Memory B cell (primary cell): ENCODE data around the gene CD53.
"Not testable (repeated sequence)": the region's sequence is repeated elsewhere in the genome, so short reads cannot be mapped to it uniquely, and the experiment has no call there.

Experiments used
- ATAC-seq: fragments of 150-1000 bp; cut with Tn5 transposase; 2 replicates; pipeline ENCODE4 v1.10.0; 2021; ENCODE audit warnings: low read depth, mild to moderate bottlenecking, moderate library complexity
- DNase-seq, 2 donors: peaks; one replicate each; pipeline ENCODE4 v3.0.0; 2022; ENCODE audit warnings: low spot score in 2 of 2
- H3K27ac Mint-ChIP-seq: one replicate; pipeline ENCODE4 v1.8.0; 2022; ENCODE audit warnings: mild to moderate bottlenecking, moderate library complexity, mixed read lengths
- H3K27me3 Mint-ChIP-seq: one replicate; pipeline ENCODE4 v1.8.0; 2022; ENCODE audit warnings: mixed read lengths
- H3K36me3 Mint-ChIP-seq: one replicate; pipeline ENCODE4 v1.8.0; 2022; ENCODE audit warnings: mild to moderate bottlenecking, mixed read lengths
- H3K4me1 Mint-ChIP-seq: one replicate; pipeline ENCODE4 v1.8.0; 2022; ENCODE audit warnings: mixed read lengths
- H3K4me3 Mint-ChIP-seq: one replicate; pipeline ENCODE4 v1.8.0; 2022; ENCODE audit warnings: mild to moderate bottlenecking, moderate library complexity, mixed read lengths
- H3K9me3 Mint-ChIP-seq: one replicate; pipeline ENCODE4 v1.8.0; 2022; ENCODE audit warnings: mixed read lengths

The CD53 gene

DNA sequence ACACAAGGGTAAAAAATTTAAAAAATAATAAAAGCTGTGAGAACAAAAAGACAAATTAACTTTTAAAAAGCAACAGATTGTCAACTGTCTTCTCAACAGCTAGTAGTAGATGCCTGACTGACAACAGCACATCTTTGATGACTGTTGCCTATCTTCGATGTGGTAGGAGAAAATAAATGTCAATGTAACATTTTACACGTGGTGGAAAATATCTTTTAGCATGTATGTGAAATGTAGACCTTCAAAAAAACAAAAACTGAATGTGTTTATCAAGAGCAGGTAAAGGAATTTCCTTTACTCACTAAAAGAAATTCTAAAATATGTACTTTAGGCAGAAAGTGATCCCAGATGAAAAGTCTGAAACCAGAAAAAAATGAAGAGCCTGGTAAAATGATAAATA lies 42.9 kb downstream of the CD53 start:
- H3K36me3 Mint-ChIP-seq = peaks cover 2% of the 10 kb centered on the region
- peaks cover 2% of the 10 kb centered on the region for H3K9me3 Mint-ChIP-seq
- DNase-seq (no peak), ATAC-seq (no peak)
- no peak overlapping the region for H3K27ac Mint-ChIP-seq
- H3K4me3 Mint-ChIP-seq = no peak overlapping the region
- H3K27me3 Mint-ChIP-seq = peaks cover 1% of the 10 kb centered on the region
- no peaks in the 10 kb centered on the region for H3K4me1 Mint-ChIP-seq

GRCh38 chr1:110916274-110916668 lies 43.3 kb downstream of the CD53 start:
- Mint-ChIP-seq H3K4me1 (no peaks in the 10 kb centered on the region), H3K9me3 (peaks cover 2% of the 10 kb centered on the region), H3K27me3 (peaks cover 1% of the 10 kb centered on the region), H3K36me3 (peaks cover 2% of the 10 kb centered on the region), H3K4me3 (no peak overlapping the region), H3K27ac (no peak overlapping the region)
- no peak for ATAC-seq
- DNase-seq = no peak

- H3K4me1 Mint-ChIP-seq = no peaks in the 10 kb centered on the region
- ATAC-seq = no peak
- no peak overlapping the region for H3K4me3 Mint-ChIP-seq
- H3K27ac Mint-ChIP-seq = no peak overlapping the region
- peaks cover 2% of the 10 kb centered on the region for H3K9me3 Mint-ChIP-seq
- peaks cover 1% of the 10 kb centered on the region for H3K27me3 Mint-ChIP-seq
- no peak for DNase-seq
- H3K36me3 Mint-ChIP-seq = peaks cover 4% of the 10 kb centered on the region
Measured at GRCh38 chr1:110916669-110917306, 43.8 kb downstream of the CD53 start.

GRCh38 chr1:110918016-110918415 lies 45.1 kb downstream of the CD53 start:
- peaks cover 1% of the 10 kb centered on the region for H3K27me3 Mint-ChIP-seq
- no peaks in the 10 kb centered on the region for H3K4me1 Mint-ChIP-seq
- H3K27ac Mint-ChIP-seq = no peak overlapping the region
- ATAC-seq = no peak
- peaks cover 3% of the 10 kb centered on the region for H3K9me3 Mint-ChIP-seq
- no peak overlapping the region for H3K4me3 Mint-ChIP-seq
- no peak for DNase-seq
- peaks cover 7% of the 10 kb centered on the region for H3K36me3 Mint-ChIP-seq

DNA sequence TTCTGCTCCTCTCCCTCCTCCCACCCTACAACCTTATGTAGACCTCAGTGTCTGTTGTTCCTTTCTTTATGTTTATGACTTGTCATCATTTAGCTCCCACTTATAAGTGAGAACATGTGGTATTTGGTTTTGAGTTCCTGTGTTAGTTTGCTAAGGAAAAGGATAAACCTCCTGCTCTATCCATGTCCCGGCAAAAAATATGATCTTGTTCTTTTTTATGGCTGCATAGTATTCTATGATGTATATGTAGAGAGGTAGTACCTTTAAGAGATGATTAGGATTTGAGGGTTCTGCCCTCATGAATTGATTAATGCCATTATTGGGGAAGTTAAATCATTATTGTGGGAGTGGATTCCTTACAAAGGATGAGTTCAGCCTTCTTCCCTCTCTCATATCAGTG lies 49.0 kb downstream of the CD53 start:
- DNase-seq (no peak), ATAC-seq (no peak)
- Mint-ChIP-seq H3K27ac (no peak overlapping the region), H3K36me3 (peaks cover 7% of the 10 kb centered on the region), H3K4me3 (no peak overlapping the region), H3K27me3 (peaks cover 1% of the 10 kb centered on the region), H3K9me3 (peaks cover 5% of the 10 kb centered on the region), H3K4me1 (no peaks in the 10 kb centered on the region)

- Mint-ChIP-seq H3K4me3 (no peak overlapping the region), H3K27ac (no peak overlapping the region), H3K27me3 (no peaks in the 10 kb centered on the region), H3K9me3 (peaks cover 9% of the 10 kb centered on the region), H3K4me1 (peaks cover 4% of the 10 kb centered on the region), H3K36me3 (peaks cover 14% of the 10 kb centered on the region)
- no peak for DNase-seq
- no peak for ATAC-seq
Measured at GRCh38 chr1:110927484-110928075, 54.6 kb downstream of the CD53 start.

DNA sequence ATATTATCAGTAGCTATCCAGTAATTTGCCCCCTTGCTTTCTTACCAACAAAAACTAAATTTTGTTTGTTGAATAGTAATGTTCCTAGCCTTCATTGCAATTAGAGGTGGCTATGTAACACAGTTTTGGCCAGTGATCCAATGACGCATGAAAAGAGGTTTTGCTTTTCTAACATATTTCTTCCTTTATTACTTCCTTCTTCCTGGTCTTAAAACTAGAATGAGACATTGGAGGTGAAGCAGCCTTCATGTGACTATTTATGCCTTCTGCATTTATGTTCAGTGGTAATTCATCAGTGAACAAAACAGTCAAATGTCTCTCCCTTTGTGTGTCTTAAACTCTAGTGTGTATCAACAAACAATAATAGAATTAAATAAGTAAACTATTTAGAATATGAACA lies 55.2 kb downstream of the CD53 start:
- H3K27ac Mint-ChIP-seq = peak overlapping the region; percentile 16
- H3K9me3 Mint-ChIP-seq = peaks cover 11% of the 10 kb centered on the region
- no peaks in the 10 kb centered on the region for H3K27me3 Mint-ChIP-seq
- no peak for DNase-seq
- no peak overlapping the region for H3K4me3 Mint-ChIP-seq
- no peak for ATAC-seq
- peaks cover 14% of the 10 kb centered on the region for H3K36me3 Mint-ChIP-seq
- H3K4me1 Mint-ChIP-seq = peaks cover 4% of the 10 kb centered on the region

DNA sequence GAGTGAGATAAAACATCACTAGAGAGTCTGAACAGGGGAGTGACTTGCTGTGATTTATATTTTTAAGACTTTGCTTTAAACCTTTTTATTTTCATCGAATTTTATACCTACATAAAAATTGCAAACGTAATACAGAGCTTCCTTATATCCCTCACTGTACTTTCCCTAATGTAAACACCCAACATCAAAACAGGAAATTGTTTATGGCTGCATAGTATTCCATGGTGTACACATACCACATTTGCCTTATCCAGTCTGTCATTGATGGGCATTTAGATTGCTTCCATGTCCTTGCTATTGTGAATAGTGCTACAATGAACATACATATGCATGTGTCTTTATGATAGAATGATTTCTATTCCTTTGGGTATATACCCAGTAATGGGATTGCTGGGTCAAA lies 56.0 kb downstream of the CD53 start:
- Mint-ChIP-seq H3K9me3 (peaks cover 9% of the 10 kb centered on the region), H3K4me1 (peaks cover 4% of the 10 kb centered on the region)

GRCh38 chr1:110931097-110931496 lies 58.1 kb downstream of the CD53 start:
- H3K27me3 Mint-ChIP-seq, H3K4me3 Mint-ChIP-seq, ATAC-seq, H3K4me1 Mint-ChIP-seq, DNase-seq, H3K27ac Mint-ChIP-seq: not testable (repeated sequence)
- Mint-ChIP-seq H3K9me3 (peaks cover 14% of the 10 kb centered on the region), H3K36me3 (peaks cover 26% of the 10 kb centered on the region)

More for the DNA sequence above, 56.0 kb downstream of the CD53 start:
- DNase-seq (no peak), ATAC-seq (no peak)
- Mint-ChIP-seq H3K27ac (no peak overlapping the region), H3K4me3 (no peak overlapping the region), H3K27me3 (no peaks in the 10 kb centered on the region), H3K36me3 (peaks cover 14% of the 10 kb centered on the region)

- DNase-seq = no peak
- Mint-ChIP-seq H3K27ac (no peak overlapping the region), H3K27me3 (no peaks in the 10 kb centered on the region), H3K9me3 (peaks cover 24% of the 10 kb centered on the region), H3K4me1 (no peaks in the 10 kb centered on the region), H3K36me3 (peaks cover 24% of the 10 kb centered on the region), H3K4me3 (no peak overlapping the region)
- ATAC-seq = no peak
Measured at GRCh38 chr1:110936567-110936966, 63.6 kb downstream of the CD53 start.

- Mint-ChIP-seq H3K9me3 (peaks cover 3% of the 10 kb centered on the region), H3K27me3 (no peaks in the 10 kb centered on the region), H3K4me1 (no peaks in the 10 kb centered on the region), H3K36me3 (peaks cover 19% of the 10 kb centered on the region), H3K27ac (no peak overlapping the region), H3K4me3 (no peak overlapping the region)
- ATAC-seq (no peak), DNase-seq (no peak)
Measured at GRCh38 chr1:110944806-110945205, 71.9 kb downstream of the CD53 start.

DNA sequence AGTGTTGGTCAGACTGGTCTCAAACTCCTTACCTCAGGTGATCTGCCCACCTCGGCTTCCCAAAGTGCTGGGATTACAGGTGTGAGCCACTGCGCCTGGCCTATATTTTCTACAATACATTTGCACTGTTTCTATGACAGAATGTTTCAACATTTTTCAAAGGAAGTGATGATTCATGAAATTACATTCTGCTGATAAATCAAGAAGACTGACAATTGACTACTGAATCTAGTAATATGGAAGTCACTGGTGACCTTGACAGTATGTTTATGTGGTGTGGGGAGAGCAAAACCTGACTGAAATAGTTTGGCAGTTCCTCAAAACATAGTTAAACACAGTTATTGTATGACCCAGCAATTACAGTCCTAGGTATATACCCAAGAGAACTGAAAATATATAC lies 72.7 kb downstream of the CD53 start:
- no peak for DNase-seq
- H3K27me3 Mint-ChIP-seq = no peaks in the 10 kb centered on the region
- no peak overlapping the region for H3K4me3 Mint-ChIP-seq
- no peaks in the 10 kb centered on the region for H3K4me1 Mint-ChIP-seq
- H3K9me3 Mint-ChIP-seq = peaks cover 1% of the 10 kb centered on the region
- H3K27ac Mint-ChIP-seq = no peak overlapping the region
- H3K36me3 Mint-ChIP-seq = peaks cover 26% of the 10 kb centered on the region
- ATAC-seq = no peak

- H3K9me3 Mint-ChIP-seq = peaks cover 4% of the 10 kb centered on the region
- H3K4me3 Mint-ChIP-seq = no peak overlapping the region
- H3K27me3 Mint-ChIP-seq = no peaks in the 10 kb centered on the region
- H3K27ac Mint-ChIP-seq = no peak overlapping the region
- ATAC-seq = no peak
- DNase-seq = no peak
- H3K36me3 Mint-ChIP-seq = peaks cover 47% of the 10 kb centered on the region
- no peaks in the 10 kb centered on the region for H3K4me1 Mint-ChIP-seq
Measured at GRCh38 chr1:110948038-110948810, 75.3 kb downstream of the CD53 start.
